ENCODE results near the gene MYLK.

Gene MYLK

DNA sequence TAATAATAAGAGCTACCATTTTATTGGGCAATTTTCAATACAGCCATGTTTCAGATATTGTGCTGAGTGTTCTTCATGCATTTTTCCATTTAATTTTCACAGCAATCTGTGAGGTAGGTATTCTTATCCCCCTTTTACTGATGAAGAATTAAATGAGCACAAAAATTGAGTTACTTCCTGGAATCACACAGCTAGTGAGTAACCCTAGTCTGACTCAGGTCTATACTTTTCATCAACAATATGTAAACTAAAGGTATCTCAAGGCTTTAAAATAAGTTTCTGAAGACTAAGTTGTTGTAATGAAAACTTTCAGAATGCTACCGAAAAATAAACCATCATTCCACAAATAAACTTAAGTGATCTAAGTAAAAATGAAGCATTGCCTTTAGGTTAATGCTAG is 321.6 kb downstream of the MYLK start:
- ATAC-seq (replicated peaks) (no peak), DNase-seq (no peak)
- H3K4me3 Mint-ChIP-seq = no peak overlapping the region
- H3K4me1 Mint-ChIP-seq (ENCODE audit: low read depth in 2 of 2) = peaks cover 12 to 13% of the 10 kb centered on the region in 2 donors
- H3K9me3 Mint-ChIP-seq = no peaks in the 10 kb centered on the region
- no peaks in the 10 kb centered on the region for H3K27me3 Mint-ChIP-seq
- H3K36me3 Mint-ChIP-seq (ENCODE audit: insufficient read depth) = peaks cover 8% of the 10 kb centered on the region
- H3K27ac Mint-ChIP-seq = peak overlapping the region; percentile 14 to 20

DNA sequence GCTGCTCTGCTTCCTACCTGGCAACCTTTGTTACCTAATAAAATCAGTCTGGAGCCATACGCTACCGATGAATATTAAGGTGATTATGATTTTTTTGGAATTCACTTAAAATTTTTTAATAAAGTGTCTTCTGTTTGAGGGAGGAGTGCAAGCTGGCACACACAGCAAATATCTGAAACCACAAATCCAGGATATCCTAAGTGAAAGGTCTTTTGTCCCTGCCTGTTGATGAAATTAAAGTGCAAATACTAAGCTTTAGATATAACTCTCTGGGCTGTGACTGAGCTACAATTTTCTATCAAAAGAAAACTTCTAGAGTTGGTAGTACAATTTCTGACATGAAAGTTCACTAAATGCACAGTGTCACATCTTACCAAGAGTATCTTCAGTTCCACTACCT is 322.9 kb downstream of the MYLK start:
- peaks cover 13 to 15% of the 10 kb centered on the region in 2 donors for H3K4me1 Mint-ChIP-seq (ENCODE audit: low read depth in 2 of 2)
- no peaks in the 10 kb centered on the region for H3K9me3 Mint-ChIP-seq
- no peaks in the 10 kb centered on the region for H3K27me3 Mint-ChIP-seq
- no peak overlapping the region for H3K4me3 Mint-ChIP-seq
- no peak for ATAC-seq (replicated peaks)
- H3K36me3 Mint-ChIP-seq (ENCODE audit: insufficient read depth) = peaks cover 5% of the 10 kb centered on the region
- DNase-seq = no peak
- peak overlapping the region in 1 of 2 donors; percentile 17 for H3K27ac Mint-ChIP-seq

Measured in effector memory CD8-positive, alpha-beta T cell (primary cell).